ENCODE results near the gene COL27A1.

COL27A1 gene

DNA sequence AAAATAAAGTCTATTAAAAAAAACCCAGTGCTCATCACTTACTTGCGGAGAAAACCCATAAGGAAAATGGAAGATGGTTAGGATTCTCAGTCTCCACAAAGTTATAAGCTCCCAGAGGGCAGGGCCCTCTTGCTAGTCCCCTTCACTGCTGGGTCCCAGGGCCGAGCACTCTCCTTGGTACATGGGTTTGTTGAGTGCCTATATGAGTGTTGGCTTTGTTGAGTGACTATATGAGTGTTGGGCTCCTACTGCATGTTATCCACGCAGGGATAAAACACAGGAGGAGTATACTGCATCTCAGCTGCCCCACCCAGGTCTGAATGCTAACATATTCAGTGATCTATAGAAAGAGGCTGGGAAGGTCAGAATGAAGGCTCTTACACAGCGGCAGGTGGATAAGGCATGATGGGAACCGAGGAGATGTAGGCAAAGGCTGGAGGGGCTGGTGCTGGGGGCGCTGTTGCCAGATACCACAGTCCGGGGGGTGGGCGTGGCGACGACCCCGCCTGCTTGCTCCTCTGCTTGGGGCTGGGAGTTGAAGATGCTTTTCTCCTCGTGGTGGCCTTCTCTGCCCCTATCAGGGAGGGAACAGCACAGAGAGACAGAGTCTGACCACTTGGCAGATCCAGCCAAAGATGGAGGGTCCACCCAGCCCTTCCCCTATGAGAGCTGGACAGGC, 186.0 kb downstream of the COL27A1 start:
- no peak for TF ChIP-seq CTCF (IDR thresholded peaks at IDR 0.05; ENCODE audit: borderline replicate concordance, insufficient read depth, low read depth, low read length)
- no peak overlapping the region for H3K4me3 ChIP-seq (ENCODE audit: low read depth, low read length)

DNA sequence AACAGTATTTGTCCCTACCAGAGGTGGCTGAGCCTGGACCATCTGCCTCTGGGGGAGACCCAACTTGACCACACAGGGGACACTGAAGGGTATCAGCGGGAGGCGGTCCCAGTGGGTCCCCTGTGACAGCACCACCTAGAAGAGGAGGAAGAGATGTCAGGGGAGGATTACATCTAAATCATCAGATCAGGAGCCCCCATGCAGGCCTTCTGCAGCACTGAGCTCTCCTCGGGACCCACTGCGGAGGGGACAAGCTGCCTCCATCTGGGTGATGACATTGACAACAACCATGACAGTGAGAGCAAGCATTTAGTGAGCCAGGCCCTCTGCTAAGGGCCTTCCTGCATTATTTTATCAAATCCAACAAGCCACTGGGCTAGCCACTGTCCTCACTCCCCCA, 186.7 kb downstream of the COL27A1 start:
- TF ChIP-seq CTCF (IDR thresholded peaks at IDR 0.05; ENCODE audit: borderline replicate concordance, insufficient read depth, low read depth, low read length), result no peak

GRCh38 chr9:114342755-114343440, 187.6 kb downstream of the COL27A1 start:
- TF ChIP-seq CTCF (IDR thresholded peaks at IDR 0.05; ENCODE audit: borderline replicate concordance, insufficient read depth, low read depth, low read length), result no peak
- no peak overlapping the region for H3K4me3 ChIP-seq (ENCODE audit: low read depth, low read length)

More for the DNA sequence above, 186.7 kb downstream of the COL27A1 start:
- no peak overlapping the region for H3K4me3 ChIP-seq (ENCODE audit: low read depth, low read length)

DNA sequence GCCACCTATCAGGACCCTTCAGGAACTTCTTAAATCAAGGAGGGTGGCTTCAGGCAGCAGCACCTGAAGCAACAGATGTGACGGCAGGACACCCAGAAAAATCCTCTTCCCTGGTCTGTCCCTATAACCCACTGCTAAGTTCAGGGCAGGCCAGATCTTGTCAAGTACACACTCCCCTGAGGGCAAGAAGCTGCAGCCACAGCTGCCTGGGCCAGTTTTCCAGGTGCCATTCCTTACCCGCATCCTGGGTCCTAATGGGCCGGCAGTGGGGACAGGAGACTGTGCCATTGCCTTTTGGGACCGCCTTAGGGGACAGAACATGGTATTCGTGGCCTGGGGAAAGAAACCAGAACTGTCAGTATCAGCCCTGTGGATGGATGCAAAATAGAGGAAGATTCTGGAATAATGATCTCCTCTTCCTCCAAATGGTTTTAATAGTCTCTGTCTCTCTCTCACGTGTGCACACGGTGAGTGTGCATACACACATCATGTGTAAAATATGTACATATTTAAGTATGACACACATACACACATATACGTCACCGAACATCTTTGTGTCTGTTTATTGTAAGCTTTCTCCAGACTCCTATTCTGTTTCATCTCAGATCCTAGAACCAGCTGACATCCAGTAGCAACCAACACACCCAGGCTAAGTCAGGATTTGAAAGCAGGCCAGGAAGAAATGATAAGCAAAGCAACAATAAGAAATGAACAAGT, 188.3 kb downstream of the COL27A1 start:
- no peak for TF ChIP-seq CTCF (IDR thresholded peaks at IDR 0.05; ENCODE audit: borderline replicate concordance, insufficient read depth, low read depth, low read length)
- H3K4me3 ChIP-seq (ENCODE audit: low read depth, low read length), result no peak overlapping the region

DNA sequence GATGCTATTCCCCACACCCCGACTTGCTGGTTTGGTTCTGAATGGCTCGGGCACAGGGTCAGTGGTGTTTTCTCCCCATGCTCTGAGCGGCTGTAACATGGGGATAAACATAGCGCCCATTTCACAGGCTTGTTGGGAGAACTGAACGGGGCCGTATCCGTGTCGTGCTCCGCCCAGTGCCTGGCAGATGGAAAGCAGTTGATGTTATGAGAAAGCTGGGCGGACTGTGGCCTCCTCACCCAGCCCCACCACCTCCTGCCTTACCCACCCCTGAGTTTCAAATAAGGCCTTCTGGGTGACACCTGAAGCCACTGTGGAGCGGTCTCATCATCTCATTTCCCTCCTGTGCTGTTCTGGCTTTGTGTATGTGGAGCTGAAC, 188.8 kb downstream of the COL27A1 start:
- no peak for TF ChIP-seq CTCF (IDR thresholded peaks at IDR 0.05; ENCODE audit: borderline replicate concordance, insufficient read depth, low read depth, low read length)
- no peak overlapping the region for H3K4me3 ChIP-seq (ENCODE audit: low read depth, low read length)

GRCh38 chr9:114344692-114345091, 189.4 kb downstream of the COL27A1 start:
- no peak for TF ChIP-seq CTCF (IDR thresholded peaks at IDR 0.05; ENCODE audit: borderline replicate concordance, insufficient read depth, low read depth, low read length)
- no peak overlapping the region for H3K4me3 ChIP-seq (ENCODE audit: low read depth, low read length)

Data from GM12875 (cell line).